Measurements from ENCODE around the gene HNRNPAB.

Gene HNRNPAB

GRCh38 chr5:178241688-178242231, 37.4 kb downstream of the HNRNPAB start:
- H3K18ac ChIP-seq (ENCODE audit: low read length), result no peak overlapping the region
- no peak for DNase-seq
- H3K4me3 ChIP-seq (ENCODE audit: low read depth, low read length), result no peak overlapping the region
- no peak overlapping the region for H2BK120ac ChIP-seq (ENCODE audit: insufficient read depth, low read length, poor library complexity)
- no peak overlapping the region for H3K14ac ChIP-seq (ENCODE audit: low read length)
- WGBS (ENCODE audit: extremely low coverage, insufficient coverage, insufficient read length), result no CpG with 5 or more reads among the region's 15 CpGs
- H3K27me3 ChIP-seq (ENCODE audit: insufficient read depth, low read length), result no peaks in the 10 kb centered on the region
- H3K9me3 ChIP-seq (ENCODE audit: insufficient read depth, low read depth, low read length), result peaks cover 2% of the 10 kb centered on the region
- no peaks in the 10 kb centered on the region for H3K79me2 ChIP-seq (ENCODE audit: control insufficient read depth, insufficient read depth, low read length, poor library complexity)
- H4K91ac ChIP-seq (ENCODE audit: low read depth, low read length), result no peak overlapping the region
- H3K4me1 ChIP-seq (ENCODE audit: control insufficient read depth in 1 of 2, insufficient read depth in 2 of 2, low read length in 2 of 2), result no peaks in the 10 kb centered on the region
- H3K9ac ChIP-seq (ENCODE audit: low read length), result no peak overlapping the region
- no peak overlapping the region for H2BK12ac ChIP-seq (ENCODE audit: low read length)
- H3K4ac ChIP-seq (ENCODE audit: low read depth, low read length), result no peak overlapping the region
- H4K12ac ChIP-seq (ENCODE audit: low read depth, low read length), result no peak overlapping the region
- H2AK5ac ChIP-seq (ENCODE audit: low read length), result no peak overlapping the region
- no peak overlapping the region for H4K8ac ChIP-seq (ENCODE audit: low read depth, low read length)
- no peak overlapping the region for H3K27ac ChIP-seq (ENCODE audit: low read depth, low read length)
- H3K23ac ChIP-seq (ENCODE audit: low read length), result no peak overlapping the region
- no peak overlapping the region for H3K4me2 ChIP-seq (ENCODE audit: low read length)
- no peak overlapping the region for H2BK5ac ChIP-seq (ENCODE audit: low read depth, low read length, poor library complexity)
- no peaks in the 10 kb centered on the region for H3K79me1 ChIP-seq (ENCODE audit: low read length)
- H3K36me3 ChIP-seq (ENCODE audit: control insufficient read depth in 1 of 2, insufficient read depth in 2 of 2, low read length in 2 of 2), result no peaks in the 10 kb centered on the region
- H2AFZ ChIP-seq (ENCODE audit: insufficient read depth, low read length, poor library complexity), result no peak overlapping the region

- no peak overlapping the region for H3K4ac ChIP-seq (ENCODE audit: low read depth, low read length)
- H4K12ac ChIP-seq (ENCODE audit: low read depth, low read length), result no peak overlapping the region
- H3K36me3 ChIP-seq (ENCODE audit: control insufficient read depth in 1 of 2, insufficient read depth in 2 of 2, low read length in 2 of 2), result no peaks in the 10 kb centered on the region
- no peak overlapping the region for H2BK120ac ChIP-seq (ENCODE audit: insufficient read depth, low read length, poor library complexity)
- no peak overlapping the region for H3K4me2 ChIP-seq (ENCODE audit: low read length)
- H2BK5ac ChIP-seq (ENCODE audit: low read depth, low read length, poor library complexity), result no peak overlapping the region
- no peak overlapping the region for H2BK12ac ChIP-seq (ENCODE audit: low read length)
- H4K91ac ChIP-seq (ENCODE audit: low read depth, low read length), result no peak overlapping the region
- H3K79me1 ChIP-seq (ENCODE audit: low read length), result no peaks in the 10 kb centered on the region
- DNase-seq, result no peak
- no peak overlapping the region for H3K4me3 ChIP-seq (ENCODE audit: low read depth, low read length)
- WGBS (ENCODE audit: extremely low coverage, insufficient coverage, insufficient read length), result no CpG with 5 or more reads among the region's 10 CpGs
- no peaks in the 10 kb centered on the region for H3K4me1 ChIP-seq (ENCODE audit: control insufficient read depth in 1 of 2, insufficient read depth in 2 of 2, low read length in 2 of 2)
- H3K27ac ChIP-seq (ENCODE audit: low read depth, low read length), result no peak overlapping the region
- H3K79me2 ChIP-seq (ENCODE audit: control insufficient read depth, insufficient read depth, low read length, poor library complexity), result no peaks in the 10 kb centered on the region
- no peaks in the 10 kb centered on the region for H3K27me3 ChIP-seq (ENCODE audit: insufficient read depth, low read length)
- no peak overlapping the region for H3K9ac ChIP-seq (ENCODE audit: low read length)
- no peak overlapping the region for H2AFZ ChIP-seq (ENCODE audit: insufficient read depth, low read length, poor library complexity)
- no peak overlapping the region for H4K8ac ChIP-seq (ENCODE audit: low read depth, low read length)
- H2AK5ac ChIP-seq (ENCODE audit: low read length), result no peak overlapping the region
- no peak overlapping the region for H3K18ac ChIP-seq (ENCODE audit: low read length)
- no peak overlapping the region for H3K14ac ChIP-seq (ENCODE audit: low read length)
- no peak overlapping the region for H3K23ac ChIP-seq (ENCODE audit: low read length)
- peaks cover 2% of the 10 kb centered on the region for H3K9me3 ChIP-seq (ENCODE audit: insufficient read depth, low read depth, low read length)
These were observed 38.1 kb downstream of the HNRNPAB start for GRCh38 chr5:178242416-178242815.

GRCh38 chr5:178244576-178244975, 40.2 kb downstream of the HNRNPAB start:
- H2BK5ac ChIP-seq (ENCODE audit: low read depth, low read length, poor library complexity), result no peak overlapping the region
- DNase-seq, result no peak
- H2BK12ac ChIP-seq (ENCODE audit: low read length), result no peak overlapping the region
- no peak overlapping the region for H2AFZ ChIP-seq (ENCODE audit: insufficient read depth, low read length, poor library complexity)
- H2BK120ac ChIP-seq (ENCODE audit: insufficient read depth, low read length, poor library complexity), result no peak overlapping the region
- H4K8ac ChIP-seq (ENCODE audit: low read depth, low read length), result no peak overlapping the region
- no peak overlapping the region for H3K27ac ChIP-seq (ENCODE audit: low read depth, low read length)
- H3K4me1 ChIP-seq (ENCODE audit: control insufficient read depth in 1 of 2, insufficient read depth in 2 of 2, low read length in 2 of 2), result no peaks in the 10 kb centered on the region
- H3K14ac ChIP-seq (ENCODE audit: low read length), result no peak overlapping the region
- H2AK5ac ChIP-seq (ENCODE audit: low read length), result no peak overlapping the region
- WGBS (ENCODE audit: extremely low coverage, insufficient coverage, insufficient read length), result no CpG with 5 or more reads among the region's 2 CpGs
- no peak overlapping the region for H3K4ac ChIP-seq (ENCODE audit: low read depth, low read length)
- H3K4me2 ChIP-seq (ENCODE audit: low read length), result no peak overlapping the region
- H3K18ac ChIP-seq (ENCODE audit: low read length), result no peak overlapping the region
- no peaks in the 10 kb centered on the region for H3K36me3 ChIP-seq (ENCODE audit: control insufficient read depth in 1 of 2, insufficient read depth in 2 of 2, low read length in 2 of 2)
- H3K4me3 ChIP-seq (ENCODE audit: low read depth, low read length), result no peak overlapping the region
- H3K79me2 ChIP-seq (ENCODE audit: control insufficient read depth, insufficient read depth, low read length, poor library complexity), result no peaks in the 10 kb centered on the region
- H3K27me3 ChIP-seq (ENCODE audit: insufficient read depth, low read length), result no peaks in the 10 kb centered on the region
- H3K79me1 ChIP-seq (ENCODE audit: low read length), result no peaks in the 10 kb centered on the region
- H3K23ac ChIP-seq (ENCODE audit: low read length), result no peak overlapping the region
- peaks cover 2% of the 10 kb centered on the region for H3K9me3 ChIP-seq (ENCODE audit: insufficient read depth, low read depth, low read length)
- H4K12ac ChIP-seq (ENCODE audit: low read depth, low read length), result no peak overlapping the region
- no peak overlapping the region for H3K9ac ChIP-seq (ENCODE audit: low read length)
- H4K91ac ChIP-seq (ENCODE audit: low read depth, low read length), result no peak overlapping the region

- Histone ChIP-seq H3K4me1 (ENCODE audit: control insufficient read depth in 1 of 2, insufficient read depth in 2 of 2, low read length in 2 of 2) (no peaks in the 10 kb centered on the region), H3K23ac (ENCODE audit: low read length) (no peak overlapping the region), H3K4me2 (ENCODE audit: low read length) (no peak overlapping the region), H2AK5ac (ENCODE audit: low read length) (no peak overlapping the region), H2BK12ac (ENCODE audit: low read length) (no peak overlapping the region), H4K8ac (ENCODE audit: low read depth, low read length) (no peak overlapping the region), H3K79me1 (ENCODE audit: low read length) (no peaks in the 10 kb centered on the region), H3K18ac (ENCODE audit: low read length) (no peak overlapping the region), H2BK5ac (ENCODE audit: low read depth, low read length, poor library complexity) (no peak overlapping the region), H3K9me3 (ENCODE audit: insufficient read depth, low read depth, low read length) (peaks cover 2% of the 10 kb centered on the region), H4K91ac (ENCODE audit: low read depth, low read length) (no peak overlapping the region), H4K12ac (ENCODE audit: low read depth, low read length) (no peak overlapping the region), H3K27me3 (ENCODE audit: insufficient read depth, low read length) (no peaks in the 10 kb centered on the region), H3K4me3 (ENCODE audit: low read depth, low read length) (no peak overlapping the region), H2BK120ac (ENCODE audit: insufficient read depth, low read length, poor library complexity) (no peak overlapping the region), H3K79me2 (ENCODE audit: control insufficient read depth, insufficient read depth, low read length, poor library complexity) (no peaks in the 10 kb centered on the region), H3K4ac (ENCODE audit: low read depth, low read length) (no peak overlapping the region), H3K9ac (ENCODE audit: low read length) (no peak overlapping the region), H3K27ac (ENCODE audit: low read depth, low read length) (no peak overlapping the region), H3K36me3 (ENCODE audit: control insufficient read depth in 1 of 2, insufficient read depth in 2 of 2, low read length in 2 of 2) (no peaks in the 10 kb centered on the region), H2AFZ (ENCODE audit: insufficient read depth, low read length, poor library complexity) (no peak overlapping the region), H3K14ac (ENCODE audit: low read length) (no peak overlapping the region)
- DNase-seq, result no peak
- WGBS (ENCODE audit: extremely low coverage, insufficient coverage, insufficient read length), result 100% methylated on average over 1 of the region's 2 CpGs
These were observed 41.1 kb downstream of the HNRNPAB start for GRCh38 chr5:178245389-178245788.
